PC-9 (cell line): ENCODE measurements around the gene SLC29A4. TPM values are rescaled to one million over a fixed set of nuclear protein-coding genes. Genes with fewer than 3 reads are reported as not detected.

Source experiments
- BruUV-seq: library from RNA; stranded (reverse); fragments of 400-500 nt; replicated peaks from 2 replicates; lab custom pipeline; 2021; lab: Mats Ljungman, UMichigan
- CTCF ChIA-PET: fragments of 300-600 bp; sonication (Branson Sonifier 250); formaldehyde crosslinking; loops from one replicate; lab custom pipeline; 2022; ENCODE audit warnings: antibody characterized with exemption; lab: Charles Lee
- POLR2A ChIA-PET: fragments of 300-600 bp; sonication (Branson Sonifier 250); formaldehyde crosslinking; loops from one replicate; lab custom pipeline; 2022; ENCODE audit warnings: antibody characterized with exemption; ENCODE audit not compliant: unreplicated experiment; lab: Charles Lee
- DNase-seq, 2 experiments: peaks; one replicate each; pipeline versions ENCODE4 v3.0.0 to v3.0.0-alpha.2; 2015 to 2022; ENCODE audit warnings: mixed read lengths in 1 of 2
- H2AFZ ChIP-seq: fragments of 200-600 bp; sonication (generic); 2 replicates; pipeline ENCODE4 v1.8.1; 2017; ENCODE audit warnings: antibody characterized with exemption
- H3F3A ChIP-seq: fragments of 200-600 bp; sonication (generic); 2 replicates; pipeline ENCODE4 v1.8.1; 2017; ENCODE audit warnings: antibody characterized with exemption, mild to moderate bottlenecking, low read depth; ENCODE audit not compliant: insufficient read depth
- H3K27ac ChIP-seq: fragments of 200-600 bp; sonication (generic); 2 replicates; pipeline ENCODE4 v1.6.1; 2016; ENCODE audit warnings: mixed run types
- H3K27me3 ChIP-seq: fragments of 200-600 bp; sonication (generic); 2 replicates; pipeline ENCODE4 v1.6.1; 2016; ENCODE audit warnings: low read depth, mixed run types; ENCODE audit not compliant: insufficient read depth
- H3K36me3 ChIP-seq: fragments of 200-600 bp; sonication (generic); 2 replicates; pipeline ENCODE4 v1.6.1; 2016; ENCODE audit warnings: low read depth, mixed run types
- H3K4me1 ChIP-seq: fragments of 200-600 bp; sonication (generic); replicated peaks from 2 replicates; pipeline ENCODE4 v1.6.1; 2016; ENCODE audit warnings: mixed run types; ENCODE audit not compliant: insufficient read depth
- H3K4me2 ChIP-seq: fragments of 200-600 bp; sonication (generic); 2 replicates; pipeline ENCODE4 v1.6.1; 2017; ENCODE audit warnings: mixed run types
- H3K4me3 ChIP-seq: fragments of 200-600 bp; sonication (generic); 2 replicates; pipeline ENCODE4 v1.6.1; 2016; ENCODE audit warnings: mixed run types
- H3K79me2 ChIP-seq: fragments of 200-600 bp; sonication (generic); 2 replicates; pipeline ENCODE4 v1.6.1; 2017; ENCODE audit warnings: low read depth, mixed run types
- H3K9me2 ChIP-seq: fragments of 200-600 bp; sonication (generic); 2 replicates; pipeline ENCODE4 v1.8.1; 2017; ENCODE audit warnings: mild to moderate bottlenecking; ENCODE audit not compliant: insufficient read depth
- H3K9me3 ChIP-seq: fragments of 200-600 bp; sonication (generic); 2 replicates; pipeline ENCODE4 v1.8.1; 2016; ENCODE audit warnings: low read depth; ENCODE audit not compliant: insufficient read depth
- H4K20me1 ChIP-seq: fragments of 200-600 bp; sonication (generic); 2 replicates; pipeline ENCODE4 v1.8.1; 2017; ENCODE audit not compliant: insufficient read depth
- EZH2 ChIP-seq: fragments of 200-600 bp; sonication (generic); IDR thresholded peaks from 2 replicates; pipeline ENCODE4 v1.8.0; 2017; ENCODE audit warnings: antibody characterized with exemption, low read depth
- intact Hi-C: fragments of 100-400 bp; cut with micrococcal nuclease; formaldehyde crosslinking; loops from one replicate; pipeline ENCODE4 v1.10.0; 2022; ENCODE audit not compliant: unreplicated experiment
- total RNA-seq: library from RNA; stranded (reverse); gene quantifications from 2 replicates; pipeline ENCODE4 v1.2.3, GENCODE V29; 2021
- TF ChIP-seq, protein P1 (sequence below): fragments of 200-600 bp; sonication (generic); conservative IDR thresholded peaks from 2 replicates; pipeline ENCODE4 v1.6.1; 2017; ENCODE audit warnings: mixed run types, antibody characterized with exemption, mild to moderate bottlenecking, moderate library complexity

The SLC29A4 gene
- total RNA-seq, 1 experiment from 2014 or later: 7.9 TPM

DNA sequence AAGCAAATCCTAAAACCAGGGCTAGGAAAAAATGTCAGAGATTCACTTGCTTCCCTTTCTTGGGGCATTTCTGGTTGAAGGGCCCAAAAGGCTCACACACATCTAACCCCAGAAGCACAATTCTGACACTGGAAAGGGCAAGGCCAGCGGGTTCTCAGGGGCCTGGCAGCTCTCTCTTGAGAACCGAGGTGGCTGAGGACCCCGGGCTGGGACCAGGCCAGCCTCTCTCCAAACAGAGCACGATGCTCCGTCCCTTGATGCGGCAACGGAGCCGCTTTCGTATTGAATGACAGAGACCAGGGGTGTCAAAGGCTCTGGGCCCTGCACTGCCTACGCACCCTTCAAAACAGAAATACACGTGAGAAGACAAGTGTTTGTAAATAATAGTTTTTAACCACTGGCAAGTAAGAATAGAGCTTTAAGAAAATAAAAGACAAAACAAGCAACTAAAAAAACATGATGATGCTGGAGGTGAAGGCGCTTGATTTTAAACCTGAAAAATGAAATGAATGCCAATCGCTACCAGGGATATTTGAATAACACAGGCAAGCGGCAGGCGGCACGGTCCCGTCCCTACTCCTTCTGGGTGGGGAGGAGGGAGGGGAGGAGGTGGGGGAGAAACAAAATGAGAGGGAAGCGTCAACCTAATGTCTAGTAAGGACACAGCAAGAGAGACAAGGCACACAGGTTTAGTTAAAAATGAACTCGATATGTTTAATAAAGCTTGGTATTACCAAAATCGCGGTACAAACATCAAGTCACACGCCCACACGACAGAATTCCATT is 68.0 kb downstream of the SLC29A4 start:
- Histone ChIP-seq H3F3A (peaks cover 10% of the 10 kb centered on the region; the same call in 1 of the 2 replicates), H3K9me3 (no peaks in the 10 kb centered on the region), H3K4me2 (no peak overlapping the region), H3K4me3 (no peak overlapping the region), H2AFZ (no peak overlapping the region), H4K20me1 (peaks cover 79% of the 10 kb centered on the region), H3K36me3 (0 out of 2 replicates have a peak, but pooled peaks cover 9% of the 10 kb centered on the region), H3K27me3 (no peaks in the 10 kb centered on the region), H3K9me2 (no peaks in the 10 kb centered on the region), H3K27ac (no peak overlapping the region), H3K4me1 (no peaks in the 10 kb centered on the region), H3K79me2 (peaks cover 31% of the 10 kb centered on the region)
- no peak for DNase-seq
- TF ChIP-seq, protein P1, sequence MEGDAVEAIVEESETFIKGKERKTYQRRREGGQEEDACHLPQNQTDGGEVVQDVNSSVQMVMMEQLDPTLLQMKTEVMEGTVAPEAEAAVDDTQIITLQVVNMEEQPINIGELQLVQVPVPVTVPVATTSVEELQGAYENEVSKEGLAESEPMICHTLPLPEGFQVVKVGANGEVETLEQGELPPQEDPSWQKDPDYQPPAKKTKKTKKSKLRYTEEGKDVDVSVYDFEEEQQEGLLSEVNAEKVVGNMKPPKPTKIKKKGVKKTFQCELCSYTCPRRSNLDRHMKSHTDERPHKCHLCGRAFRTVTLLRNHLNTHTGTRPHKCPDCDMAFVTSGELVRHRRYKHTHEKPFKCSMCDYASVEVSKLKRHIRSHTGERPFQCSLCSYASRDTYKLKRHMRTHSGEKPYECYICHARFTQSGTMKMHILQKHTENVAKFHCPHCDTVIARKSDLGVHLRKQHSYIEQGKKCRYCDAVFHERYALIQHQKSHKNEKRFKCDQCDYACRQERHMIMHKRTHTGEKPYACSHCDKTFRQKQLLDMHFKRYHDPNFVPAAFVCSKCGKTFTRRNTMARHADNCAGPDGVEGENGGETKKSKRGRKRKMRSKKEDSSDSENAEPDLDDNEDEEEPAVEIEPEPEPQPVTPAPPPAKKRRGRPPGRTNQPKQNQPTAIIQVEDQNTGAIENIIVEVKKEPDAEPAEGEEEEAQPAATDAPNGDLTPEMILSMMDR: no peak
- no peak for TF ChIP-seq EZH2
- no TSS peak for BruUV-seq
- intact Hi-C loops: no loop called here
- ChIA-PET CTCF (interaction anchor here (0.6 to 0.7 kb wide), 2 partner anchors 71 to 109 kb away, joined by 3 to 4 read pairs; no protein-coding TSS in a partner anchor), POLR2A (no interaction called here)

DNA sequence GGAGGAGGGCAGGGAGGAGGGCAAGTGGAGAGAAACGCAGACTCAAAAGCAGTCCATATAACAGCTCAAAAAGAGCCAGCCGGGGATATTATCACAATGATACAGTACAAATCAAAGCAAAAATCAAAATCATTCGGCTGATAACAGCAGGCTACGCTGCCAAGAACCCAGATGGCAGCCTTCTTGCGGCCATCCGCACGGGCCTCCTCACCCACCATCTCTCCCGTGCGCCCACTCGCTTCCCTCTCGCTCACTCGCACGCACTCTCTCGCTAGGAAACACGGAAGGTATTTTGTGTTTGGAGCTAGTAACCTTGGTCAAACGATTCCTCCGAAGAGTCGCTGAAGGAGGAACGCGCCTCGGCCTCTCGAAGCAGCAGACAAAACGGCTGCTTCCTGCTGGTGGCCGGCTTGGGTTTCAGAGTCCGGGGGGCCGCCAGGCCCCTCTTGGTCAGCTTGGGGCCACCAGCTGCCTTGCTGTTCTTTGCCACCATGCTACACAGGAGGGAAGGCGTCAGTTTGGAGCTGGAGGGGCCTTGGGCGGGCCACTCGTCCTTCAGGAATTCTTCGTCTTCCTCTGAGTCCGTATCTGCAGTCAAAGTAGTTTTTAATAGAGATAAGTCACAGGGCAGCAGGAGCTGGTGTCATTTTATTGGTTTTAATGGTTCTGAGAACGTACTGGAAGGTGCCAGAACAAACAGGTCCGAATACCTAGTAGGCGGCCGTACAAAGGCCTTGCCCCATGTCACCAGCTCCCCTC is 68.9 kb downstream of the SLC29A4 start:
- CTCF ChIA-PET: interaction anchor here (0.6 to 0.7 kb wide), 2 partner anchors 72 to 110 kb away, joined by 3 to 4 read pairs; no protein-coding TSS in a partner anchor
- POLR2A ChIA-PET: no interaction called here
- TF ChIP-seq EZH2: no peak
- TF ChIP-seq, protein P1: no peak
- H3K9me3 ChIP-seq: no peaks in the 10 kb centered on the region
- peaks cover 74% of the 10 kb centered on the region for H4K20me1 ChIP-seq
- DNase-seq: no peak
- intact Hi-C loops: no loop called here
- no peaks in the 10 kb centered on the region for H3K4me1 ChIP-seq
- H3K9me2 ChIP-seq: no peaks in the 10 kb centered on the region
- BruUV-seq: no TSS peak
- peaks cover 32% of the 10 kb centered on the region for H3K79me2 ChIP-seq
- no peak overlapping the region for H2AFZ ChIP-seq
- no peak overlapping the region for H3K27ac ChIP-seq
- peaks cover 9% of the 10 kb centered on the region; the same call in 1 of the 2 replicates for H3K36me3 ChIP-seq
- no peak overlapping the region for H3K4me2 ChIP-seq
- H3K27me3 ChIP-seq: no peaks in the 10 kb centered on the region
- peaks cover 14% of the 10 kb centered on the region; the same call in 1 of the 2 replicates for H3F3A ChIP-seq
- no peak overlapping the region for H3K4me3 ChIP-seq

DNA sequence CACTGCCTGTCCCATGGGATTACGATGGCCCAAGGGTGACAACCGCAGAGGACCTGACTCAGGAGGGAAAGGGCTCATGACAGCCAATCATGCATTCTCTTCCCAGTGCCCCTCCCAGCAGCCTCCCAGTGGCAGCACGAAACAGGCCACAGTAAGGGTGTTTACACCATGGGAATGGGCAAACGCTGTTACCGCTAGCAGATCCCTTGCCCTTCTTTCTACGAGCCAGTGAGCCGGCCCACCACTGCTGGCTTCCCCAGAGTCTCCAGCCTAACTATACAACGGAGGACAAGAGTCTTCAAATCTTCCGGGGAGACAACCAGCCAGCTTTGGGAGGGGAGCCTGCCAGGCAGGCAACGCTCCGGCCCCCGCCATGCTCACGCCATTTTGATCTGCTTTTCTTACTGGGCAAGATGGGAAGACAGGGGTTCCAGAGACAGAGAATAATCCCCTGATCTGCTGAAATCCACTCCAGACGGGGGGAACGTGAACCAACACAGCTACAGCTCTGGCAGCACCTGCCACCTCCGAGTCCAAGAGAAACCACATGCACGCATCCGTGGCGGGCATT is 69.8 kb downstream of the SLC29A4 start:
- no peaks in the 10 kb centered on the region for H3K27me3 ChIP-seq
- BruUV-seq: no TSS peak
- ChIA-PET CTCF (no interaction called here), POLR2A (no interaction called here)
- TF ChIP-seq, protein P1: no peak
- TF ChIP-seq EZH2: no peak
- H3K4me3 ChIP-seq: no peak overlapping the region
- no peak for DNase-seq
- no peaks in the 10 kb centered on the region for H3K9me3 ChIP-seq
- H2AFZ ChIP-seq: no peak overlapping the region
- H3K9me2 ChIP-seq: no peaks in the 10 kb centered on the region
- H3K36me3 ChIP-seq: peaks cover 10% of the 10 kb centered on the region
- H4K20me1 ChIP-seq: peaks cover 73% of the 10 kb centered on the region
- no peak overlapping the region for H3K4me2 ChIP-seq
- H3F3A ChIP-seq: peaks cover 14% of the 10 kb centered on the region; the same call in 1 of the 2 replicates
- intact Hi-C loops: no loop called here
- H3K79me2 ChIP-seq: peaks cover 32% of the 10 kb centered on the region
- H3K4me1 ChIP-seq: no peaks in the 10 kb centered on the region
- H3K27ac ChIP-seq: no peak overlapping the region
